MCF 10A (cell line): ENCODE results near the gene CDH3. TPM values are rescaled to one million over a fixed set of nuclear protein-coding genes. Genes with fewer than 3 reads are reported as not detected.

ENCODE experiments used
- BruUV-seq: library from RNA; stranded (reverse); fragments of 400-500 nt; replicated peaks from 2 replicates; lab custom pipeline; 2021; lab: Mats Ljungman, UMichigan
- CTCF ChIA-PET: fragments of 300-600 bp; sonication (Branson Sonifier 250); formaldehyde crosslinking; extraction: SDS; loops from one replicate; lab custom pipeline; 2021; ENCODE audit warnings: antibody characterized with exemption, inconsistent platforms; lab: Yijun Ruan, JAX
- POLR2A ChIA-PET: fragments of 300-600, 350-650 bp; sonication (Branson Sonifier 250); formaldehyde crosslinking; extraction: SDS; loops from one replicate; lab custom pipeline; 2020; ENCODE audit warnings: antibody characterized with exemption, inconsistent platforms; lab: Yijun Ruan, JAX
- DNase-seq: peaks from one replicate; pipeline ENCODE4 v3.0.0-alpha.2; 2018; ENCODE audit not compliant: unreplicated experiment
- H3K27ac Mint-ChIP-seq: one replicate; pipeline ENCODE4 v1.8.0; 2022; ENCODE audit warnings: mild to moderate bottlenecking, low read depth, mixed read lengths; ENCODE audit not compliant: unreplicated experiment
- H3K27me3 Mint-ChIP-seq: one replicate; pipeline ENCODE4 v1.8.0; 2022; ENCODE audit warnings: mixed read lengths; ENCODE audit not compliant: insufficient read depth, unreplicated experiment
- H3K36me3 Mint-ChIP-seq: one replicate; pipeline ENCODE4 v1.8.0; 2022; ENCODE audit warnings: mild to moderate bottlenecking, moderate library complexity, mixed read lengths; ENCODE audit not compliant: insufficient read depth, unreplicated experiment
- H3K4me1 Mint-ChIP-seq: one replicate; pipeline ENCODE4 v1.8.0; 2022; ENCODE audit warnings: mixed read lengths; ENCODE audit not compliant: insufficient read depth, unreplicated experiment
- H3K4me3 Mint-ChIP-seq: one replicate; pipeline ENCODE4 v1.8.0; 2022; ENCODE audit warnings: mild to moderate bottlenecking, moderate library complexity, mixed read lengths; ENCODE audit not compliant: unreplicated experiment
- H3K9me3 Mint-ChIP-seq: one replicate; pipeline ENCODE4 v1.8.0; 2022; ENCODE audit warnings: mixed read lengths; ENCODE audit not compliant: unreplicated experiment
- intact Hi-C: fragments of 100-400 bp; cut with micrococcal nuclease; formaldehyde crosslinking; loops from 2 replicates; pipeline ENCODE4 v1.14.1; 2022
- total RNA-seq: library from RNA; stranded (reverse); gene quantifications from 2 replicates; pipeline ENCODE4 v1.2.3, GENCODE V29; 2022
- TF ChIP-seq, protein P1 (sequence below): fragments of 200-600 bp; IDR thresholded peaks from one replicate; pipeline ENCODE4 v1.8.0; 2022; ENCODE audit warnings: antibody characterized with exemption, mild to moderate bottlenecking; ENCODE audit not compliant: unreplicated experiment

The CDH3 gene
- total RNA-seq, 1 experiment from 2014 or later = 107 TPM

GRCh38 chr16:68695575-68695974, 50.5 kb downstream of the CDH3 start:
- H3K36me3 Mint-ChIP-seq = peaks cover 89% of the 10 kb centered on the region

DNA sequence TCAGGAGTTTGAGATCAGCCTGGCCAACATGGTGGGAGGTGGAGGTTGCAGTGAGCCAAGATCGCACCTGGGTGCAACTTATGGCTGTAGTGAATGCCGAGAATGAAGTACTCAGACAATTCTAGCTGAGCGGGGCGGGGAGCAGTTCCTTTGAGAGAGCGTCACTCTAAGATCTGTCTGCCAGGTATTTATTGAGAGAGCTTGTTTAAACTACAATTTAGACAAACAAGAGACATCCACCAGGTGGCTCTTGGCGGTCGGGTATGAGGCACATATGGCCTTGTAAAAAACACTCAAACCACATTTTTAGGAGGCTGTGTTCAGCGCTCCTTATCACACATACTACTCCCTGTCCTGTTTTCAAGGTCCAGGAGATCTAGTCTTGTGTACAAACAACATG, 51.4 kb downstream of the CDH3 start:
- intact Hi-C loops = no loop called here
- H3K9me3 Mint-ChIP-seq = no peaks in the 10 kb centered on the region
- H3K27me3 Mint-ChIP-seq = no peaks in the 10 kb centered on the region
- no peak overlapping the region for H3K4me3 Mint-ChIP-seq
- CTCF ChIA-PET = interaction anchor here (2.3 to 4.9 kb wide), 2 partner anchors 106 to 168 kb away, joined by 8 to 18 read pairs; no protein-coding TSS in a partner anchor
- peaks cover 79% of the 10 kb centered on the region for H3K36me3 Mint-ChIP-seq
- no peak for DNase-seq
- peaks cover 6% of the 10 kb centered on the region for H3K4me1 Mint-ChIP-seq
- H3K27ac Mint-ChIP-seq = no peak overlapping the region
- POLR2A ChIA-PET = interaction anchor here (0.9 to 1.4 kb wide), 2 partner anchors 11 to 105 kb away, joined by 3 to 5 read pairs; no protein-coding TSS in a partner anchor
- no TSS peak for BruUV-seq
- TF ChIP-seq, protein P1, sequence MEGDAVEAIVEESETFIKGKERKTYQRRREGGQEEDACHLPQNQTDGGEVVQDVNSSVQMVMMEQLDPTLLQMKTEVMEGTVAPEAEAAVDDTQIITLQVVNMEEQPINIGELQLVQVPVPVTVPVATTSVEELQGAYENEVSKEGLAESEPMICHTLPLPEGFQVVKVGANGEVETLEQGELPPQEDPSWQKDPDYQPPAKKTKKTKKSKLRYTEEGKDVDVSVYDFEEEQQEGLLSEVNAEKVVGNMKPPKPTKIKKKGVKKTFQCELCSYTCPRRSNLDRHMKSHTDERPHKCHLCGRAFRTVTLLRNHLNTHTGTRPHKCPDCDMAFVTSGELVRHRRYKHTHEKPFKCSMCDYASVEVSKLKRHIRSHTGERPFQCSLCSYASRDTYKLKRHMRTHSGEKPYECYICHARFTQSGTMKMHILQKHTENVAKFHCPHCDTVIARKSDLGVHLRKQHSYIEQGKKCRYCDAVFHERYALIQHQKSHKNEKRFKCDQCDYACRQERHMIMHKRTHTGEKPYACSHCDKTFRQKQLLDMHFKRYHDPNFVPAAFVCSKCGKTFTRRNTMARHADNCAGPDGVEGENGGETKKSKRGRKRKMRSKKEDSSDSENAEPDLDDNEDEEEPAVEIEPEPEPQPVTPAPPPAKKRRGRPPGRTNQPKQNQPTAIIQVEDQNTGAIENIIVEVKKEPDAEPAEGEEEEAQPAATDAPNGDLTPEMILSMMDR = no peak

More at GRCh38 chr16:68695575-68695974, 50.5 kb downstream of the CDH3 start:
- TF ChIP-seq, protein P1 = no peak
- Mint-ChIP-seq H3K4me3 (no peak overlapping the region), H3K27ac (no peak overlapping the region), H3K4me1 (peaks cover 6% of the 10 kb centered on the region), H3K9me3 (no peaks in the 10 kb centered on the region), H3K27me3 (no peaks in the 10 kb centered on the region)
- no peak for DNase-seq
- POLR2A ChIA-PET = interaction anchor here (0.7 kb wide), 1 partner anchor 363 kb away, joined by 3 read pairs; no protein-coding TSS in a partner anchor
- intact Hi-C loops = no loop called here
- CTCF ChIA-PET = interaction anchor here (1.2 to 4.9 kb wide), 2 partner anchors 105 to 167 kb away, joined by 3 to 18 read pairs; no protein-coding TSS in a partner anchor
- no TSS peak for BruUV-seq

DNA sequence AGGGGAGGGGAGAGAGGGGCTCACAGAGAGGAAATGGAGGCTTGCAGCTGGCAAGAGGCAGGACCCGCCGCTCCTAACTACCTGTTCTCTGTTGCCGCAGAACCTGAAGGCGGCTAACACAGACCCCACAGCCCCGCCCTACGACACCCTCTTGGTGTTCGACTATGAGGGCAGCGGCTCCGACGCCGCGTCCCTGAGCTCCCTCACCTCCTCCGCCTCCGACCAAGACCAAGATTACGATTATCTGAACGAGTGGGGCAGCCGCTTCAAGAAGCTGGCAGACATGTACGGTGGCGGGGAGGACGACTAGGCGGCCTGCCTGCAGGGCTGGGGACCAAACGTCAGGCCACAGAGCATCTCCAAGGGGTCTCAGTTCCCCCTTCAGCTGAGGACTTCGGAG, 53.0 kb downstream of the CDH3 start:
- no TSS peak for BruUV-seq
- peaks cover 65% of the 10 kb centered on the region for H3K36me3 Mint-ChIP-seq
- peaks cover 6% of the 10 kb centered on the region for H3K4me1 Mint-ChIP-seq
- ChIA-PET POLR2A (no interaction called here), CTCF (interaction anchor here (1.4 to 4.9 kb wide), 3 partner anchors 102 to 170 kb away, joined by 4 to 18 read pairs (median 8); no protein-coding TSS in a partner anchor)
- no peak overlapping the region for H3K27ac Mint-ChIP-seq
- no peak overlapping the region for H3K4me3 Mint-ChIP-seq
- intact Hi-C loops = no loop called here
- no peak for DNase-seq
- no peaks in the 10 kb centered on the region for H3K27me3 Mint-ChIP-seq
- H3K9me3 Mint-ChIP-seq = no peaks in the 10 kb centered on the region
- TF ChIP-seq, protein P1 = no peak

- H3K27ac Mint-ChIP-seq = no peak overlapping the region
- H3K4me3 Mint-ChIP-seq = no peak overlapping the region
- POLR2A ChIA-PET = interaction anchor here (0.7 to 2.4 kb wide), 9 partner anchors 13 to 109 kb away, joined by 3 to 9 read pairs (median 3); partner anchors contain the start of gene CDH3
- no peaks in the 10 kb centered on the region for H3K9me3 Mint-ChIP-seq
- peaks cover 45% of the 10 kb centered on the region for H3K36me3 Mint-ChIP-seq
- no TSS peak for BruUV-seq
- DNase-seq = peak; percentile 67
- CTCF ChIA-PET = interaction anchor here (0.6 to 6.3 kb wide), 6 partner anchors 52 to 144 kb away, joined by 3 to 41 read pairs (median 3); no protein-coding TSS in a partner anchor
- TF ChIP-seq, protein P1 = no peak
- H3K27me3 Mint-ChIP-seq = no peaks in the 10 kb centered on the region
- peaks cover 11% of the 10 kb centered on the region for H3K4me1 Mint-ChIP-seq
- intact Hi-C loops = loop anchor here (5.0 kb wide), 1 partner anchor 63 kb away; no protein-coding TSS in a partner anchor
Observed at GRCh38 chr16:68700120-68700519, 55.0 kb downstream of the CDH3 start.
